SU-DHL-6 (cell line): ENCODE results near the gene NUTM2F.

Source experiments
- H2AFZ ChIP-seq: fragments of 200-600 bp; sonication (generic); 2 replicates; pipeline ENCODE4 v1.6.1; 2014; ENCODE audit warnings: low read depth, mild to moderate bottlenecking, moderate library complexity, mixed read lengths, antibody characterized with exemption, low read length; ENCODE audit not compliant: severe bottlenecking
- H3F3A ChIP-seq: fragments of 200-600 bp; shearing (Covaris generic); 2 replicates; pipeline ENCODE4 v1.6.0; 2016; ENCODE audit warnings: antibody characterized with exemption, mild to moderate bottlenecking; ENCODE audit not compliant: insufficient read depth
- H3K27ac ChIP-seq: fragments of 200-600 bp; sonication (generic); 2 replicates; pipeline ENCODE4 v1.5.1; 2016; ENCODE audit warnings: low read depth, mild to moderate bottlenecking, low read length, moderate library complexity, mixed read lengths
- H3K27me3 ChIP-seq: fragments of 200-600 bp; sonication (generic), shearing (Covaris generic); 2 replicates; pipeline ENCODE4 v1.6.0; 2014; ENCODE audit warnings: mild to moderate bottlenecking, low read length
- H3K36me3 ChIP-seq: fragments of 200-600 bp; sonication (generic); 2 replicates; pipeline ENCODE4 v1.6.1; 2014; ENCODE audit warnings: mild to moderate bottlenecking, low read length, mixed read lengths
- H3K4me2 ChIP-seq: fragments of 300-600, 200-600 bp; shearing (Covaris generic), sonication (generic); 2 replicates; pipeline ENCODE4 v1.6.0; 2014; ENCODE audit warnings: low read length, low read depth, mild to moderate bottlenecking; ENCODE audit not compliant: poor library complexity, severe bottlenecking
- H3K4me3 ChIP-seq: fragments of 200-600 bp; sonication (generic); 2 replicates; pipeline ENCODE4 v1.5.1; 2014; ENCODE audit warnings: antibody characterized with exemption, low read length, mild to moderate bottlenecking, mixed read lengths; ENCODE audit not compliant: insufficient read depth, poor library complexity, severe bottlenecking
- H3K79me2 ChIP-seq: fragments of 200-600 bp; sonication (generic); 2 replicates; pipeline ENCODE4 v1.6.1; 2014; ENCODE audit warnings: mild to moderate bottlenecking, low read length, moderate library complexity; ENCODE audit not compliant: insufficient read depth
- H3K9ac ChIP-seq: fragments of 200-600 bp; sonication (generic); 2 replicates; pipeline ENCODE4 v1.7.0; 2014; ENCODE audit warnings: mild to moderate bottlenecking, low read length
- H3K9me2 ChIP-seq: fragments of 200-600 bp; sonication (generic); replicated peaks from 2 replicates; pipeline ENCODE4 v1.6.1; 2014; ENCODE audit warnings: low read length; ENCODE audit not compliant: insufficient read depth
- H3K9me3 ChIP-seq: fragments of 200-600 bp; sonication (generic); 2 replicates; pipeline ENCODE4 v1.6.1; 2014; ENCODE audit warnings: low read length, mixed read lengths; ENCODE audit not compliant: insufficient read depth
- H4K20me1 ChIP-seq: fragments of 200-600 bp; sonication (generic); 2 replicates; pipeline ENCODE4 v1.6.1; 2014; ENCODE audit warnings: low read depth, mild to moderate bottlenecking, antibody characterized with exemption, low read length, moderate library complexity, mixed read lengths
- EZH2phosphoT487 ChIP-seq: fragments of 200-600 bp; sonication (generic), shearing (Covaris generic); conservative IDR thresholded peaks from 2 replicates; pipeline ENCODE4 v1.6.1; 2018; ENCODE audit warnings: mild to moderate bottlenecking, antibody characterized with exemption, low read length, moderate library complexity, mixed read lengths
- TF ChIP-seq, protein P1 (sequence below): fragments of 200-600 bp; sonication (generic); IDR thresholded peaks from one replicate; pipeline ENCODE4 v1.5.1; 2017; ENCODE audit warnings: antibody characterized with exemption, mild to moderate bottlenecking, low read length, moderate library complexity; ENCODE audit not compliant: insufficient read depth, poor library complexity, severe bottlenecking

NUTM2F gene

DNA sequence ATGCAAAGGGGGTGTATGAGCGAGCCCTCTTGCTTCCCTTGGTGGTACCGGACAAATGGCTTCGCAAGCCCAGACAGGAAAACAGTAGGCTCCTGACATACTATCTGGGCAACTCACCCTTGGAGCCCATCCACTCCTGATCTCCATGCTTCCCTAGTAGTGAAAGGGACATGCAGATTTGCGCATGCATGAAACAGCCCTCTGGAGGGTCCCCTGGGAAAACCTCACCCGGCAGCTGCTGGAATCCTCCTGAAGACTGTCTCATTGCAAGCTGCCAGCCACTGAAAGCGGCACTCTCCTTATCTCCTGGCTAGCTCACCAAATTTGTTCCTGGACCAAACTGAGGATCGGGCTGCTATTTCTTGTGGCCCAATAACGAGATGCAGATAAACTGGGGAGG is 59.2 kb downstream of the NUTM2F start:
- H4K20me1 ChIP-seq, result no peaks in the 10 kb centered on the region
- no peak overlapping the region for H2AFZ ChIP-seq
- no peaks in the 10 kb centered on the region for H3K9me2 ChIP-seq
- H3F3A ChIP-seq, result no peaks in the 10 kb centered on the region; the same call in 1 of the 2 replicates
- peaks cover 90% of the 10 kb centered on the region for H3K79me2 ChIP-seq
- H3K9me3 ChIP-seq, result peaks cover 20% of the 10 kb centered on the region
- no peaks in the 10 kb centered on the region for H3K27me3 ChIP-seq
- no peak overlapping the region for H3K4me2 ChIP-seq
- no peak for TF ChIP-seq EZH2phosphoT487
- TF ChIP-seq, protein P1, sequence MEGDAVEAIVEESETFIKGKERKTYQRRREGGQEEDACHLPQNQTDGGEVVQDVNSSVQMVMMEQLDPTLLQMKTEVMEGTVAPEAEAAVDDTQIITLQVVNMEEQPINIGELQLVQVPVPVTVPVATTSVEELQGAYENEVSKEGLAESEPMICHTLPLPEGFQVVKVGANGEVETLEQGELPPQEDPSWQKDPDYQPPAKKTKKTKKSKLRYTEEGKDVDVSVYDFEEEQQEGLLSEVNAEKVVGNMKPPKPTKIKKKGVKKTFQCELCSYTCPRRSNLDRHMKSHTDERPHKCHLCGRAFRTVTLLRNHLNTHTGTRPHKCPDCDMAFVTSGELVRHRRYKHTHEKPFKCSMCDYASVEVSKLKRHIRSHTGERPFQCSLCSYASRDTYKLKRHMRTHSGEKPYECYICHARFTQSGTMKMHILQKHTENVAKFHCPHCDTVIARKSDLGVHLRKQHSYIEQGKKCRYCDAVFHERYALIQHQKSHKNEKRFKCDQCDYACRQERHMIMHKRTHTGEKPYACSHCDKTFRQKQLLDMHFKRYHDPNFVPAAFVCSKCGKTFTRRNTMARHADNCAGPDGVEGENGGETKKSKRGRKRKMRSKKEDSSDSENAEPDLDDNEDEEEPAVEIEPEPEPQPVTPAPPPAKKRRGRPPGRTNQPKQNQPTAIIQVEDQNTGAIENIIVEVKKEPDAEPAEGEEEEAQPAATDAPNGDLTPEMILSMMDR, result no peak
- no peak overlapping the region for H3K4me3 ChIP-seq
- no peak overlapping the region for H3K9ac ChIP-seq
- H3K27ac ChIP-seq, result no peak overlapping the region
- peaks cover 29% of the 10 kb centered on the region for H3K36me3 ChIP-seq
